Left lung (tissue), 10 donors: ENCODE results near the gene IRX4. TPM values are rescaled to one million over a fixed set of nuclear protein-coding genes. Genes with fewer than 3 reads are reported as not detected.

ENCODE experiments used
- ATAC-seq: fragments of 200-7000 bp; cut with Tn5 transposase; one replicate; pipeline ENCODE4 v1.9.1; 2020; ENCODE audit warnings: moderate library complexity
- DNase-seq, 4 donors: peaks; one replicate each; pipeline ENCODE4 v3.0.0-alpha.2; 2013 to 2020
- H3K27ac ChIP-seq, 2 donors: fragments of 200-600 bp; sonication (generic) in 1 of 2; one replicate each; pipeline versions ENCODE4 v1.5.0 to v1.8.0; 2020 to 2021
- H3K27me3 ChIP-seq, 2 donors: fragments of 200-600 bp; sonication (generic) in 1 of 2; one replicate each; pipeline versions ENCODE4 v1.5.0 to v1.8.0; 2020 to 2021
- H3K36me3 ChIP-seq, 2 donors: fragments of 200-600 bp; sonication (generic) in 1 of 2; one replicate each; pipeline versions ENCODE4 v1.5.0 to v1.8.0; 2020 to 2021
- H3K4me1 ChIP-seq, 2 donors: fragments of 200-600 bp; one replicate each; pipeline ENCODE4 v1.8.0; 2021
- H3K4me3 ChIP-seq, 2 donors: fragments of 200-600 bp; sonication (generic) in 1 of 2; one replicate each; pipeline versions ENCODE4 v1.5.0 to v1.8.0; 2020 to 2021; ENCODE audit warnings: mild to moderate bottlenecking in 1 of 2
- H3K9me3 ChIP-seq, 2 donors: fragments of 200-600 bp; sonication (generic) in 1 of 2; one replicate each; pipeline versions ENCODE4 v1.5.0 to v1.8.0; 2020 to 2021
- intact Hi-C, 2 donors: fragments of 100-400 bp; cut with DNase I; formaldehyde crosslinking; loops; one replicate each; pipeline versions ENCODE4 v1.11.2 to v1.14.2; 2022
- polyA plus RNA-seq, 6 donors: library from polyadenylated mRNA; unstranded; fragments of 120-200 nt; gene quantifications; one replicate each; pipeline ENCODE4 v1.2.1, GENCODE V29; 2013; ENCODE audit not compliant: insufficient read length in 6 of 6
- total RNA-seq, 2 donors: library from RNA; stranded (reverse); fragmentation: NEBNext Ultra II Directional; extraction: Animal tissue kit (Norgen Biotek cat#: 25700); gene quantifications; one replicate each; pipeline ENCODE4 v1.2.1, GENCODE V29; 2021
- TF ChIP-seq, protein P1 (sequence below), 2 donors: fragments of 200-600 bp; sonication (generic) in 1 of 2; IDR thresholded peaks; one replicate each; pipeline versions ENCODE4 v1.5.0 to v1.8.0; 2021; ENCODE audit warnings: antibody characterized with exemption in 2 of 2
- donor health status: DM: no; HTN: yes; CAD: no.
- donor health status: DM: no; HTN: no; CAD: no.

The IRX4 gene
- total and polyA plus RNA-seq, 8 donors: not detected

DNA sequence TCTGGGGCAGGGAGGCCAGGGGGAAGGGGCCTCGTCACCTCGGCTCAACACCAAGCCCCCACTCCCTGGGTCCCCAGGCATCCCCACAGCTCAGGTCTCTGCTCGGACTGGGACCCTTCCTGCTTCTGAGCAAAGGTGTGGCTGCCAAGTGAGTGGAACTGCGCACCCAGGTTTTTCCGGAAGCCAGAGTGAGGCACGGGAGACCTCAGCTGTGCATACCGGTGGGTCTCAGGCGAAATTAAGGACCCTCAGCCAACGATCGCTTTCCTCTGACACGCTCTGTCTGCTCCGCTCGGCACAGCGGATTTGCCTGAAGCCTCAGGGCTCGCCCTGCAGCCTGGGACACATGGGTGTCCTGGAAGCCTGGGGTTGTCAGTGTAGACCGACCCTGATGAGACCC, 41.0 kb upstream of the IRX4 start:
- ATAC-seq: no peak
- intact Hi-C loops: no loop called here
- Histone ChIP-seq H3K9me3 (no peaks in the 10 kb centered on the region), H3K4me3 (no peak overlapping the region), H3K27me3 (peaks cover 0 to 58% of the 10 kb centered on the region in 2 donors), H3K27ac (no peak overlapping the region), H3K36me3 (no peaks in the 10 kb centered on the region), H3K4me1 (no peaks in the 10 kb centered on the region)
- DNase-seq: no peak
- TF ChIP-seq, protein P1, sequence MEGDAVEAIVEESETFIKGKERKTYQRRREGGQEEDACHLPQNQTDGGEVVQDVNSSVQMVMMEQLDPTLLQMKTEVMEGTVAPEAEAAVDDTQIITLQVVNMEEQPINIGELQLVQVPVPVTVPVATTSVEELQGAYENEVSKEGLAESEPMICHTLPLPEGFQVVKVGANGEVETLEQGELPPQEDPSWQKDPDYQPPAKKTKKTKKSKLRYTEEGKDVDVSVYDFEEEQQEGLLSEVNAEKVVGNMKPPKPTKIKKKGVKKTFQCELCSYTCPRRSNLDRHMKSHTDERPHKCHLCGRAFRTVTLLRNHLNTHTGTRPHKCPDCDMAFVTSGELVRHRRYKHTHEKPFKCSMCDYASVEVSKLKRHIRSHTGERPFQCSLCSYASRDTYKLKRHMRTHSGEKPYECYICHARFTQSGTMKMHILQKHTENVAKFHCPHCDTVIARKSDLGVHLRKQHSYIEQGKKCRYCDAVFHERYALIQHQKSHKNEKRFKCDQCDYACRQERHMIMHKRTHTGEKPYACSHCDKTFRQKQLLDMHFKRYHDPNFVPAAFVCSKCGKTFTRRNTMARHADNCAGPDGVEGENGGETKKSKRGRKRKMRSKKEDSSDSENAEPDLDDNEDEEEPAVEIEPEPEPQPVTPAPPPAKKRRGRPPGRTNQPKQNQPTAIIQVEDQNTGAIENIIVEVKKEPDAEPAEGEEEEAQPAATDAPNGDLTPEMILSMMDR (IDR thresholded peaks at IDR 0.05): no peak

DNA sequence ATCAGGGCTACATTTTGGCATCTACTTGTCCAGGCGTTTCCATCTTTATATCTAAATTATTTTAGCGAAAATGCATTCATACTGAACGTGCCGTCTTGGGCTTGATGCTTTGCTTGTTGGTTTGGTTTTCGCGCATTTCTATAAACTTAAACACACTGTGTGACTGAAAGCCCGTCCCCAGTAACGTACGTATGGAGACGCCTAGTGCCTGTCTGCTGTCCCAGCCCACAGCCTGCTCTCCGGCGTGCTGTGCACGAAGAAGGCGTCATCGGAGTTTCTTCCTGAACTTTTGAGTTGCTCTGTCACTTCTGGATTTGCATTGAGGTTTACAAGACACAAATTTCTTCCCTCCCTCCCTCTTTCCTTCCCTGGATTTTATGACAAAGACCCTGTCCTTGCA, 40.6 kb upstream of the IRX4 start:
- DNase-seq (no peak), ATAC-seq (no peak)
- Histone ChIP-seq H3K4me3 (no peak overlapping the region), H3K9me3 (no peaks in the 10 kb centered on the region), H3K27ac (no peak overlapping the region), H3K27me3 (peaks cover 0 to 60% of the 10 kb centered on the region in 2 donors), H3K4me1 (no peaks in the 10 kb centered on the region), H3K36me3 (no peaks in the 10 kb centered on the region)
- TF ChIP-seq, protein P1 (IDR thresholded peaks at IDR 0.05): no peak
- intact Hi-C loops: no loop called here

DNA sequence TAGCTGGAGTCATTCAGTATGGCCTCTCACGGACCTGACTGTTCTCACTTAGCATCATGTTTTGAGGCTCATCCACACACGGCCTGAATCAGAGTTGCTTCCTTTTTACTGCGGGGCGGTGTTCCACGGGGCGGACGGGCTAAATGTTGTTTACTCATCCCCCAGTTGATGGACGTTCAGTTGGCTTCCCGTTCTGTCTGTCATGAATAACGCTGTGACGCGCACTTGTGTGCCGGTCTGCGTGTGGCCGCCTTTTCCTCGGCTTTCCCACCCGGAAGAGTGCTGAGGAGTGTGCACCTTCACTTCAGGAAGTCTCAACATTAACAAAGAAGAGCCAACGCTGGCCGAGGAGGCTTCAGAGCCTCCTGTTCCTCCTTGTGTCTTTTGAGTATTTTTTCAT, 39.0 kb upstream of the IRX4 start:
- Histone ChIP-seq H3K36me3 (no peaks in the 10 kb centered on the region), H3K27ac (no peak overlapping the region), H3K9me3 (no peaks in the 10 kb centered on the region), H3K4me1 (no peaks in the 10 kb centered on the region), H3K4me3 (no peak overlapping the region), H3K27me3 (peaks cover 0 to 56% of the 10 kb centered on the region in 2 donors)
- intact Hi-C loops: no loop called here
- DNase-seq (no peak), ATAC-seq (no peak)
- TF ChIP-seq, protein P1 (IDR thresholded peaks at IDR 0.05): no peak

DNA sequence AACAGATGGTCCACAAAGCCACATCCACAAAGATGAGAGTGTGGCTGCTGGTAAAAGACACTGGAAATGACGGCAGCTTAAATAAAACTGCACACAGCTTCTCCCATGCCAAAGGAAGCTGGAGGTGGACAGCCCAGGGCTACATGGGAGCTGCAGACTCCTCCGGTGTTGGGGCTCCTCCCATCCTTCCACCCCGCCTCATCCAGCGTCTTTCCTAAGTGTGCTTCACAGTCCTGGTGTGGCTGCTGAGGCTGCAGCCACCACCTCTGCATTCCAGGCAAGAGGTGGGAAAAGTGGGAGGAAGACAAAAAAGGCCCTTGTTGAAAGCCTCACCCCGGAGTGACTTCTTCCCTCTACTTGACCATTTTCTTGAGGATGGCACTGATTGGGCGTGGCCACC, 37.0 kb upstream of the IRX4 start:
- intact Hi-C loops: no loop called here
- ATAC-seq (no peak), DNase-seq (no peak)
- H3K36me3 ChIP-seq: no peaks in the 10 kb centered on the region
- H3K4me3 ChIP-seq: no peak overlapping the region
- peaks cover 0 to 4% of the 10 kb centered on the region in 2 donors for H3K9me3 ChIP-seq
- TF ChIP-seq, protein P1 (IDR thresholded peaks at IDR 0.05): no peak
- H3K27ac ChIP-seq: no peak overlapping the region
- H3K27me3 ChIP-seq: peaks cover 0 to 51% of the 10 kb centered on the region in 2 donors
- no peaks in the 10 kb centered on the region for H3K4me1 ChIP-seq

DNA sequence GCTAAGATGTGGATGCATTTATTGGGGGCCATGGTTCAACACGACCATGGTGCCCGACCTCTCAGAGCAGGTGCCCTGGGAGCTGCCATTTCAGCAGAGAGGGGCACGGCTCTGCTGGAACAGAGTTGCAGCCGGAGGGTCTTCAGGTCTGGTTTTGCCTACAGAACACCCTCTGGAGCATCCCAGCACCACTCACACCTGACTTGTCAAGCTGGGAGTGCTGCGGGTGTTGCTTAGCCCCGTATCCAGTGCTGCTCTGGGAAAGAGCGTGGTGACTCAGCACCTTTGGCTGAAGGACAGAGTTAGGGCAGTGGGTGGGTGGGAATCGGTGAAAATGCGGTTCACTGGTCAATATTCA, 36.5 kb upstream of the IRX4 start:
- ATAC-seq: no peak
- peaks cover 0 to 9% of the 10 kb centered on the region in 2 donors for H3K9me3 ChIP-seq
- no peak overlapping the region for H3K4me3 ChIP-seq
- intact Hi-C loops: no loop called here
- DNase-seq: no peak
- peaks cover 0 to 50% of the 10 kb centered on the region in 2 donors for H3K27me3 ChIP-seq
- TF ChIP-seq, protein P1 (IDR thresholded peaks at IDR 0.05): no peak
- H3K27ac ChIP-seq: no peak overlapping the region
- H3K36me3 ChIP-seq: no peaks in the 10 kb centered on the region
- H3K4me1 ChIP-seq: no peaks in the 10 kb centered on the region
